Muscle layer of duodenum (tissue), 2 donors: ENCODE data around the gene CST1.
"Not testable (repeated sequence)": the region's sequence is repeated elsewhere in the genome, so short reads cannot be mapped to it uniquely, and the experiment has no call there.

Experiments used
- H3K27ac ChIP-seq: one replicate; pipeline ENCODE4 v1.7.0; 2013; ENCODE audit warnings: mild to moderate bottlenecking, low read length
- H3K27me3 ChIP-seq: one replicate; pipeline ENCODE4 v1.7.0; 2013; ENCODE audit warnings: low read depth, mild to moderate bottlenecking, control low read depth, low read length
- H3K36me3 ChIP-seq, 2 donors: one replicate each; pipeline ENCODE4 v1.7.0; 2013; ENCODE audit warnings: low read length in 2 of 2, control low read depth in 1 of 2, mild to moderate bottlenecking in 1 of 2; ENCODE audit not compliant: insufficient read depth in 2 of 2, control insufficient read depth in 1 of 2
- H3K4me1 ChIP-seq, 2 donors: one replicate each; pipeline ENCODE4 v1.7.0; 2013; ENCODE audit warnings: low read length in 2 of 2, mild to moderate bottlenecking in 2 of 2, control low read depth in 1 of 2, moderate library complexity in 1 of 2; ENCODE audit not compliant: insufficient read depth in 2 of 2, control insufficient read depth in 1 of 2
- H3K4me3 ChIP-seq, 2 donors: one replicate each; pipeline ENCODE4 v1.7.0; 2013; ENCODE audit warnings: low read length in 2 of 2, low read depth in 1 of 2, mild to moderate bottlenecking in 1 of 2
- H3K9me3 ChIP-seq, 2 donors: one replicate each; pipeline ENCODE4 v1.7.0; 2013; ENCODE audit warnings: low read length in 2 of 2, control low read depth in 1 of 2, mild to moderate bottlenecking in 1 of 2; ENCODE audit not compliant: control insufficient read depth in 1 of 2
- donor health status: healthy.

CST1 gene

GRCh38 chr20:23754731-23755130 lies 4.0 kb upstream of the CST1 start:
- no peaks in the 10 kb centered on the region for H3K36me3 ChIP-seq
- H3K4me3 ChIP-seq, result no peak overlapping the region
- H3K27ac ChIP-seq, result no peak overlapping the region
- H3K4me1 ChIP-seq, result no peaks in the 10 kb centered on the region
- no peaks in the 10 kb centered on the region for H3K9me3 ChIP-seq
- H3K27me3 ChIP-seq, result no peaks in the 10 kb centered on the region

GRCh38 chr20:23753589-23753988 lies 2.9 kb upstream of the CST1 start:
- no peaks in the 10 kb centered on the region for H3K27me3 ChIP-seq
- H3K27ac ChIP-seq, result no peak overlapping the region
- H3K36me3 ChIP-seq, result no peaks in the 10 kb centered on the region
- H3K4me1 ChIP-seq, result no peaks in the 10 kb centered on the region
- H3K4me3 ChIP-seq, result no peak overlapping the region
- no peaks in the 10 kb centered on the region for H3K9me3 ChIP-seq

- no peak overlapping the region for H3K27ac ChIP-seq
- no peaks in the 10 kb centered on the region for H3K27me3 ChIP-seq
- no peak overlapping the region for H3K4me3 ChIP-seq
- no peaks in the 10 kb centered on the region for H3K36me3 ChIP-seq
- H3K9me3 ChIP-seq, result no peaks in the 10 kb centered on the region
- H3K4me1 ChIP-seq, result no peaks in the 10 kb centered on the region
Measured at GRCh38 chr20:23753194-23753548, 2.4 kb upstream of the CST1 start.

GRCh38 chr20:23752481-23753193 lies 1.9 kb upstream of the CST1 start:
- Histone ChIP-seq H3K9me3 (no peaks in the 10 kb centered on the region), H3K36me3 (no peaks in the 10 kb centered on the region), H3K27ac (no peak overlapping the region), H3K27me3 (no peaks in the 10 kb centered on the region), H3K4me3 (no peak overlapping the region), H3K4me1 (no peaks in the 10 kb centered on the region)

GRCh38 chr20:23752019-23752418 lies 1.3 kb upstream of the CST1 start:
- Histone ChIP-seq H3K4me1 (no peaks in the 10 kb centered on the region), H3K27me3 (no peaks in the 10 kb centered on the region), H3K27ac (no peak overlapping the region), H3K4me3 (no peak overlapping the region), H3K36me3 (no peaks in the 10 kb centered on the region), H3K9me3 (no peaks in the 10 kb centered on the region)

GRCh38 chr20:23749746-23750145 lies 989 bp downstream of the CST1 start:
- no peaks in the 10 kb centered on the region for H3K36me3 ChIP-seq
- H3K9me3 ChIP-seq, result no peaks in the 10 kb centered on the region
- no peaks in the 10 kb centered on the region for H3K27me3 ChIP-seq
- no peak overlapping the region for H3K4me3 ChIP-seq
- no peaks in the 10 kb centered on the region for H3K4me1 ChIP-seq
- no peak overlapping the region for H3K27ac ChIP-seq

- H3K27me3 ChIP-seq, H3K4me3 ChIP-seq, H3K4me1 ChIP-seq, H3K9me3 ChIP-seq, H3K36me3 ChIP-seq, H3K27ac ChIP-seq: not testable (repeated sequence)
Measured at GRCh38 chr20:23748975-23749374, 1.8 kb downstream of the CST1 start.

- not testable (repeated sequence) for H3K27me3 ChIP-seq
Measured at GRCh38 chr20:23747551-23747950, 3.2 kb downstream of the CST1 start.

GRCh38 chr20:23747092-23747491 lies 3.6 kb downstream of the CST1 start:
- not testable (repeated sequence) for H3K36me3 ChIP-seq, H3K27me3 ChIP-seq, H3K4me1 ChIP-seq, H3K9me3 ChIP-seq, H3K4me3 ChIP-seq, H3K27ac ChIP-seq

More at GRCh38 chr20:23747551-23747950, 3.2 kb downstream of the CST1 start:
- H3K4me3 ChIP-seq, H3K9me3 ChIP-seq, H3K27ac ChIP-seq, H3K36me3 ChIP-seq, H3K4me1 ChIP-seq: not testable (repeated sequence)

- Histone ChIP-seq H3K36me3 (no peaks in the 10 kb centered on the region), H3K9me3 (no peaks in the 10 kb centered on the region), H3K4me1 (no peaks in the 10 kb centered on the region), H3K4me3 (no peak overlapping the region), H3K27me3 (no peaks in the 10 kb centered on the region), H3K27ac (no peak overlapping the region)
Measured at GRCh38 chr20:23746321-23746720, 4.4 kb downstream of the CST1 start.

- Histone ChIP-seq H3K27ac (no peak overlapping the region), H3K27me3 (no peaks in the 10 kb centered on the region), H3K9me3 (no peaks in the 10 kb centered on the region), H3K4me3 (no peak overlapping the region), H3K36me3 (no peaks in the 10 kb centered on the region), H3K4me1 (no peaks in the 10 kb centered on the region)
Measured at GRCh38 chr20:23745247-23745646, 5.5 kb downstream of the CST1 start.

GRCh38 chr20:23744817-23745216 lies 5.9 kb downstream of the CST1 start:
- H3K27me3 ChIP-seq, result no peaks in the 10 kb centered on the region
- no peaks in the 10 kb centered on the region for H3K9me3 ChIP-seq
- H3K4me3 ChIP-seq, result no peak overlapping the region
- H3K27ac ChIP-seq, result no peak overlapping the region
- H3K4me1 ChIP-seq, result no peaks in the 10 kb centered on the region
- H3K36me3 ChIP-seq, result no peaks in the 10 kb centered on the region
